COLO829 (cell line): ENCODE data around the gene LGALSL.

ENCODE experiments used
- DNase-seq: peaks from one replicate; pipeline ENCODE4 v3.0.0; 2012; ENCODE audit warnings: low spot score

Gene LGALSL

GRCh38 chr2:64471600-64471999, 17.6 kb downstream of the LGALSL start:
- no peak for DNase-seq

GRCh38 chr2:64472881-64473280, 18.9 kb downstream of the LGALSL start:
- no peak for DNase-seq

GRCh38 chr2:64474121-64474571, 20.2 kb downstream of the LGALSL start:
- no peak for DNase-seq

GRCh38 chr2:64474636-64475035, 20.7 kb downstream of the LGALSL start:
- DNase-seq: no peak

GRCh38 chr2:64477037-64477436, 23.1 kb downstream of the LGALSL start:
- DNase-seq: no peak

GRCh38 chr2:64477979-64478378, 24.0 kb downstream of the LGALSL start:
- DNase-seq: no peak

GRCh38 chr2:64478502-64479230, 24.7 kb downstream of the LGALSL start:
- DNase-seq: no peak

- DNase-seq: no peak
These were observed 25.5 kb downstream of the LGALSL start for GRCh38 chr2:64479259-64480117.

- no peak for DNase-seq
These were observed 27.7 kb downstream of the LGALSL start for GRCh38 chr2:64481665-64482064.

- DNase-seq: no peak
These were observed 28.3 kb downstream of the LGALSL start for GRCh38 chr2:64482243-64482642.

GRCh38 chr2:64482765-64483504, 29.0 kb downstream of the LGALSL start:
- no peak for DNase-seq

GRCh38 chr2:64485331-64485730, 31.4 kb downstream of the LGALSL start:
- DNase-seq: no peak

GRCh38 chr2:64485961-64486360, 32.0 kb downstream of the LGALSL start:
- DNase-seq: no peak

GRCh38 chr2:64487256-64488049, 33.5 kb downstream of the LGALSL start:
- no peak for DNase-seq

GRCh38 chr2:64488050-64488974, 34.4 kb downstream of the LGALSL start:
- DNase-seq: peak; percentile 54

- no peak for DNase-seq
These were observed 35.3 kb downstream of the LGALSL start for GRCh38 chr2:64489081-64489751.

- no peak for DNase-seq
These were observed 37.5 kb downstream of the LGALSL start for GRCh38 chr2:64491426-64491825.

- DNase-seq: no peak
These were observed 38.3 kb downstream of the LGALSL start for GRCh38 chr2:64492272-64492671.

- no peak for DNase-seq
These were observed 38.9 kb downstream of the LGALSL start for GRCh38 chr2:64492821-64493220.

- no peak for DNase-seq
These were observed 39.8 kb downstream of the LGALSL start for GRCh38 chr2:64493788-64494187.
